Ascending aorta (tissue), 2 donors: ENCODE results near the gene ABR. TPM values are rescaled to one million over a fixed set of nuclear protein-coding genes. Genes with fewer than 3 reads are reported as not detected.

Experiments used
- DNase-seq, 2 donors: peaks; one replicate each; pipeline ENCODE4 v3.0.0-alpha.2; 2019; ENCODE audit warnings: low spot score in 2 of 2
- H3K27ac ChIP-seq, 2 donors: fragments of 200-600 bp; sonication (generic); one replicate each; pipeline ENCODE4 v1.5.1; 2016 to 2017; ENCODE audit warnings: mild to moderate bottlenecking in 1 of 2
- H3K27me3 ChIP-seq: fragments of 200-600 bp; sonication (generic); one replicate; pipeline ENCODE4 v1.5.1; 2017
- H3K36me3 ChIP-seq, 2 donors: fragments of 200-600 bp; sonication (generic); one replicate each; pipeline ENCODE4 v1.5.1; 2016
- H3K4me1 ChIP-seq, 2 donors: fragments of 200-600 bp; sonication (generic); one replicate each; pipeline ENCODE4 v1.5.1; 2016 to 2017; ENCODE audit warnings: mild to moderate bottlenecking in 1 of 2
- H3K4me3 ChIP-seq, 2 donors: fragments of 200-600 bp; sonication (generic); one replicate each; pipeline ENCODE4 v1.5.1; 2016 to 2017; ENCODE audit warnings: mild to moderate bottlenecking in 1 of 2
- H3K9me3 ChIP-seq, 2 donors: fragments of 200-600 bp; sonication (generic); one replicate each; pipeline ENCODE4 v1.5.1; 2016
- intact Hi-C: fragments of 100-400 bp; cut with DNase I; formaldehyde crosslinking; loops from one replicate; pipeline ENCODE4 v1.15.1; 2023
- total RNA-seq: library from RNA; depleted of rRNA; stranded (reverse); fragments of >200 nt; gene quantifications from one replicate; pipeline ENCODE4 v1.1.0, GENCODE V29; 2016
- TF ChIP-seq, protein P1 (sequence below), 3 experiments: fragments of 200-600 bp in 2 of 3; fragments of 450-650 bp in 1 of 3; sonication (generic) in 2 of 3; IDR thresholded peaks; one replicate each; pipeline ENCODE4 v1.5.1; 2016 to 2019; ENCODE audit warnings: antibody characterized with exemption in 3 of 3, mild to moderate bottlenecking in 1 of 3, moderate library complexity in 1 of 3

ABR gene
- total RNA-seq, 1 donor from 2014 or later: 184 TPM

- Histone ChIP-seq H3K4me3 (peak overlapping the region in 1 of 2 donors; percentile 35), H3K9me3 (no peaks in the 10 kb centered on the region), H3K4me1 (no peaks in the 10 kb centered on the region), H3K27me3 (no peaks in the 10 kb centered on the region), H3K36me3 (no peaks in the 10 kb centered on the region), H3K27ac (no peak overlapping the region)
- no peak for DNase-seq
- TF ChIP-seq, protein P1, sequence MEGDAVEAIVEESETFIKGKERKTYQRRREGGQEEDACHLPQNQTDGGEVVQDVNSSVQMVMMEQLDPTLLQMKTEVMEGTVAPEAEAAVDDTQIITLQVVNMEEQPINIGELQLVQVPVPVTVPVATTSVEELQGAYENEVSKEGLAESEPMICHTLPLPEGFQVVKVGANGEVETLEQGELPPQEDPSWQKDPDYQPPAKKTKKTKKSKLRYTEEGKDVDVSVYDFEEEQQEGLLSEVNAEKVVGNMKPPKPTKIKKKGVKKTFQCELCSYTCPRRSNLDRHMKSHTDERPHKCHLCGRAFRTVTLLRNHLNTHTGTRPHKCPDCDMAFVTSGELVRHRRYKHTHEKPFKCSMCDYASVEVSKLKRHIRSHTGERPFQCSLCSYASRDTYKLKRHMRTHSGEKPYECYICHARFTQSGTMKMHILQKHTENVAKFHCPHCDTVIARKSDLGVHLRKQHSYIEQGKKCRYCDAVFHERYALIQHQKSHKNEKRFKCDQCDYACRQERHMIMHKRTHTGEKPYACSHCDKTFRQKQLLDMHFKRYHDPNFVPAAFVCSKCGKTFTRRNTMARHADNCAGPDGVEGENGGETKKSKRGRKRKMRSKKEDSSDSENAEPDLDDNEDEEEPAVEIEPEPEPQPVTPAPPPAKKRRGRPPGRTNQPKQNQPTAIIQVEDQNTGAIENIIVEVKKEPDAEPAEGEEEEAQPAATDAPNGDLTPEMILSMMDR (IDR thresholded peaks at IDR 0.05): no peak
- intact Hi-C loops: no loop called here
Measured at GRCh38 chr17:969811-970355, 209.9 kb downstream of the ABR start.

GRCh38 chr17:968812-969730 lies 210.7 kb downstream of the ABR start:
- H3K27ac ChIP-seq: no peak overlapping the region

GRCh38 chr17:967122-967521 lies 212.7 kb downstream of the ABR start:
- no peaks in the 10 kb centered on the region for H3K27me3 ChIP-seq
- intact Hi-C loops: loop anchor here (1.0 kb wide), 1 partner anchor 19 kb away; no protein-coding TSS in a partner anchor
- TF ChIP-seq, protein P1 (IDR thresholded peaks at IDR 0.05): no peak
- H3K36me3 ChIP-seq: no peaks in the 10 kb centered on the region
- no peak overlapping the region for H3K27ac ChIP-seq
- H3K4me1 ChIP-seq: no peaks in the 10 kb centered on the region
- H3K9me3 ChIP-seq: no peaks in the 10 kb centered on the region
- H3K4me3 ChIP-seq: no peak overlapping the region
- DNase-seq: no peak

More at GRCh38 chr17:968812-969730, 210.7 kb downstream of the ABR start:
- no peak for DNase-seq
- intact Hi-C loops: no loop called here
- TF ChIP-seq, protein P1 (IDR thresholded peaks at IDR 0.05): no peak
- Histone ChIP-seq H3K36me3 (no peaks in the 10 kb centered on the region), H3K4me1 (no peaks in the 10 kb centered on the region), H3K27me3 (no peaks in the 10 kb centered on the region), H3K9me3 (no peaks in the 10 kb centered on the region), H3K4me3 (no peak overlapping the region)

DNA sequence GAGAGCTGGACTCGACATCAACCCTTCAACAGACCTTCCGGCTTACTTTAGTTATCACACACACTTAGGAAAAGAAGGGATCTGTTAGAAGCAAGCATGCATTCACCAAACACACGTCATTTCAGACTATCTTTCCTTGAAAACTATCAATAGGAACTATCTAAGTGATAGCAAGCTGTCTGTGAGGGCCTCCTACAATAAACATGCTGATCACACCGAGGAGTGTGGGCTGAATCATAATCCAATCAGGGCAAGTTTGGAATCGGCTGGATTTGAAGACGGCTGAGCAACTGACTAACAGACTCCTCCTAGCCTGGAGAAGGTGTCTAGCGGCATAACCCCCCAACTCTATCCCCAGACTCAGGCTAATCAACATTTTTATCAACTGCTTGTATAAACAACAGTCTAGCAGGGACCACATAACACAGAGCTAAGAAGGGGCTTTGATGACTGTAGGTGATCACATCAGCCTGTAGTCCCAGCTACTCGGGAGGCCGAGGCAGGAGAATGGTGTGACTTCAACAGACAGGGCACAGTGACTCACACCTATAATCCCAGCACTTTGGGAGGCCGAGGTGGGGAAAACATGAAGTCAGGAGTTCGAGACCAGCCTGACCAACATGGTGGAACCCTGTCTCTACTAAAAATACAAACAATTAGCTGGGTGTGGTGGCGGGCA lies 214.3 kb downstream of the ABR start:
- no peaks in the 10 kb centered on the region for H3K36me3 ChIP-seq
- intact Hi-C loops: no loop called here
- no peaks in the 10 kb centered on the region for H3K27me3 ChIP-seq

DNA sequence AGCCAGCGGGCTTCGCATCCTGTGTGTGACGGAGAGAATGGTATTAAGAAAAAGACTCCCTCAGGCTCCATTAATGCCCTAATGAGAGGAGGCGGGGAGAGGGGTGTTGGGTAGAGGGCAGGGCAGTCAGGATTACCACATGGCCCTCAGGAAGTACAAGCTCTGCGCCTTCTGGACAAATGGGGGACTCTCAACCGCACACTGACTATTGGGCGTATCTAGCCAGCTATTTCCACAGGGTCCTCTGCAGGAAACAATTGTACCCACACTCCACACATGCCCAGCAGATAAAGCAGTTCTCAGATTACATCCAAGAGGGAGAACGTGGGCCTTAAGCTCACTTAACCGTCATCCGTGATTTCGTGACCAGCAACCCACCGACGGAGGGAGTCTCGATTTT lies 214.9 kb downstream of the ABR start:
- H3K27ac ChIP-seq: no peak overlapping the region

More for the DNA sequence above, 214.3 kb downstream of the ABR start:
- DNase-seq: no peak
- TF ChIP-seq, protein P1 (IDR thresholded peaks at IDR 0.05): no peak
- H3K9me3 ChIP-seq: no peaks in the 10 kb centered on the region
- no peak overlapping the region for H3K27ac ChIP-seq
- no peak overlapping the region for H3K4me3 ChIP-seq
- H3K4me1 ChIP-seq: no peaks in the 10 kb centered on the region

More for the DNA sequence above, 214.9 kb downstream of the ABR start:
- no peaks in the 10 kb centered on the region for H3K4me1 ChIP-seq
- H3K27me3 ChIP-seq: no peaks in the 10 kb centered on the region
- H3K4me3 ChIP-seq: no peak overlapping the region
- TF ChIP-seq, protein P1 (IDR thresholded peaks at IDR 0.05): no peak
- intact Hi-C loops: no loop called here
- no peaks in the 10 kb centered on the region for H3K36me3 ChIP-seq
- no peak for DNase-seq
- no peaks in the 10 kb centered on the region for H3K9me3 ChIP-seq
